SK-N-SH (cell line): ENCODE measurements around the gene IRX3.

Experiments used
- GABPA ChIP-seq: IDR thresholded peaks from 2 replicates; pipeline ENCODE4 v1.4.0; 2012; ENCODE audit warnings: low read depth, mild to moderate bottlenecking
- TEAD4 ChIP-seq: IDR thresholded peaks from 2 replicates; pipeline ENCODE4 v1.4.0; 2012; ENCODE audit warnings: mild to moderate bottlenecking, borderline replicate concordance; ENCODE audit not compliant: insufficient read depth

GRCh38 chr16:54324716-54325115, 38.1 kb upstream of the IRX3 start:
- TF ChIP-seq GABPA (no peak), TEAD4 (no peak)
